Measurements from ENCODE around the gene SMAD5. TPM values are rescaled to one million over a fixed set of nuclear protein-coding genes. Genes with fewer than 3 reads are reported as not detected.
A peak's percentile ranks its signal among the peaks of the same experiment; 100 is the strongest.

SMAD5 gene
- total and polyA plus RNA-seq, 2 of the 4 experiments (the other 2 are of a cell fraction) = 37.4 to 101 TPM

DNA sequence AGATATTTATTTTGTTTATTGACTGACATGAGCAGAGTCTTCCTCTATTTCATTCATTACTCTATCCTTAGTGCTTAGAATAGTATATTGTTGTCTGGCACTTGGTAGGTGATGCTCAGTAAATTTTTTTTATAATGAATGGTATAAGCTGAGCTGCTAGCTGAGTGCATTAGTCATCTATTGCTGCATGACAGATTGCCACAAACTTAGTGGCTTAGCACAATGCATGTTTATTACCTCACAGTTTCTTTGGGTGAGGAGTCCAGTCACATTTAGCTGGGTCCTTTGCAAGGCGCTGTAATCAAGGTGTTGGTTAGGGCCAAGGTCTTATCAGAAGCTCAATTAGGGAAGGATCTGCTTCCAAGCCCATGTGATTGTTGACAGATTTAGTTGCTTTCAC, 23.1 kb downstream of the SMAD5 start:
- peak; percentile 38 for DNase-seq
- peaks cover 24% of the 10 kb centered on the region for H3K36me3 ChIP-seq (ENCODE audit: control insufficient read depth, insufficient read depth, low read length)

More for the DNA sequence above, 23.1 kb downstream of the SMAD5 start:
- Histone ChIP-seq H3K9me1 (ENCODE audit: insufficient read depth, low read length) (peaks cover 9% of the 10 kb centered on the region; the same call in 1 of the 2 replicates), H3K27ac (ENCODE audit: insufficient read depth, low read length) (no peak overlapping the region), H3K56ac (ENCODE audit: extremely low read depth, insufficient read depth, low read length) (no peak overlapping the region), H3K4me3 (ENCODE audit: insufficient read depth, low read depth, low read length) (no peak overlapping the region), H3K23ac (ENCODE audit: low read depth, low read length) (no peak overlapping the region), H3K18ac (ENCODE audit: low read depth, low read length) (no peak overlapping the region), H2AK9ac (replicated peaks; ENCODE audit: low read depth, low read length, poor library complexity) (no peak overlapping the region), H3K4ac (ENCODE audit: low read depth, low read length) (no peak overlapping the region), H3K4me1 (ENCODE audit: control insufficient read depth, insufficient read depth, low read length) (peaks cover 6% of the 10 kb centered on the region; the same call in 1 of the 2 replicates), H4K20me1 (ENCODE audit: insufficient read depth, low read length) (peaks cover 42% of the 10 kb centered on the region; the same call in 1 of the 2 replicates), H2BK5ac (ENCODE audit: low read depth, low read length, poor library complexity, severe bottlenecking) (no peak overlapping the region), H3K9ac (ENCODE audit: low read depth, low read length) (no peak overlapping the region), H4K91ac (ENCODE audit: insufficient read depth, low read depth, low read length) (no peak overlapping the region), H2BK20ac (ENCODE audit: low read depth, low read length) (no peak overlapping the region), H2BK15ac (ENCODE audit: low read depth, low read length) (no peak overlapping the region), H3K79me1 (ENCODE audit: low read depth in 1 of 2, low read length in 2 of 2) (peaks cover 36 to 62% of the 10 kb centered on the region in 2 experiments), H2AK5ac (ENCODE audit: low read depth, low read length) (no peak overlapping the region), H2BK120ac (ENCODE audit: low read depth, low read length) (no peak overlapping the region), H2AFZ (replicated peaks; ENCODE audit: low read length, poor library complexity) (no peak overlapping the region), H3K4me2 (ENCODE audit: low read depth, low read length) (no peak overlapping the region), H4K5ac (ENCODE audit: low read depth, low read length) (no peak overlapping the region), H3K9me3 (ENCODE audit: control insufficient read depth, insufficient read depth, low read length) (no peaks in the 10 kb centered on the region), H4K8ac (ENCODE audit: low read depth in 2 of 2, low read length in 2 of 2) (no peak overlapping the region), H3K27me3 (ENCODE audit: control insufficient read depth, insufficient read depth, low read length) (no peaks in the 10 kb centered on the region), H3K14ac (replicated peaks; ENCODE audit: low read depth, low read length) (no peak overlapping the region)
- no TSS peak for BruUV-seq (replicated peaks)
- intact Hi-C loops (cut with micrococcal nuclease) (no loop called here), in situ Hi-C loops (cut with MboI; ENCODE audit: low sequenced_read_pairs) (no loop called here), dilution Hi-C loops (cut with HindIII; ENCODE audit: low sequenced_read_pairs, unreplicated experiment) (no loop called here)
- ChIA-PET POLR2A (ENCODE audit: unreplicated experiment) (no interaction called here), CTCF (no interaction called here)
- ATAC-seq (ENCODE audit: low read depth) = no peak
- no peak for TF ChIP-seq FOS (IDR thresholded peaks at IDR 0.05; ENCODE audit: low read depth, low read length)
- TF ChIP-seq, protein P1, sequence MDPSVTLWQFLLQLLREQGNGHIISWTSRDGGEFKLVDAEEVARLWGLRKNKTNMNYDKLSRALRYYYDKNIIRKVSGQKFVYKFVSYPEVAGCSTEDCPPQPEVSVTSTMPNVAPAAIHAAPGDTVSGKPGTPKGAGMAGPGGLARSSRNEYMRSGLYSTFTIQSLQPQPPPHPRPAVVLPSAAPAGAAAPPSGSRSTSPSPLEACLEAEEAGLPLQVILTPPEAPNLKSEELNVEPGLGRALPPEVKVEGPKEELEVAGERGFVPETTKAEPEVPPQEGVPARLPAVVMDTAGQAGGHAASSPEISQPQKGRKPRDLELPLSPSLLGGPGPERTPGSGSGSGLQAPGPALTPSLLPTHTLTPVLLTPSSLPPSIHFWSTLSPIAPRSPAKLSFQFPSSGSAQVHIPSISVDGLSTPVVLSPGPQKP (IDR thresholded peaks at IDR 0.05; ENCODE audit: borderline replicate concordance, low read depth, low read length) = no peak
- no peak for TF ChIP-seq POLR2A (IDR thresholded peaks at IDR 0.05; ENCODE audit: low read depth, low read length)
- peak; percentile 17; the same call in 1 of the 2 replicates for TF ChIP-seq CEBPB (IDR thresholded peaks at IDR 0.05; ENCODE audit: low read depth, low read length)
- no peak for TF ChIP-seq SMC3 (IDR thresholded peaks at IDR 0.05; ENCODE audit: low read depth, low read length)
- TF ChIP-seq RCOR1 (IDR thresholded peaks at IDR 0.05; ENCODE audit: insufficient replicate concordance, low read length) = no peak
- no peak for TF ChIP-seq BHLHE40 (IDR thresholded peaks at IDR 0.05; ENCODE audit: low read depth, low read length)
- WGBS, 2 experiments (ENCODE audit: extremely low coverage in 2 of 2, insufficient read length in 1 of 2) = no CpG with 5 or more reads among the region's 1 CpG
